Subcutaneous adipose tissue (tissue), 4 donors: Measurements from ENCODE around the gene NPM1. TPM values are rescaled to one million over a fixed set of nuclear protein-coding genes. Genes with fewer than 3 reads are reported as not detected.

Experiments used
- CTCF ChIP-seq: fragments of 450-650 bp; IDR thresholded peaks from one replicate; pipeline ENCODE4 v1.5.1; 2016; ENCODE audit warnings: low read depth, mild to moderate bottlenecking, control low read depth, antibody characterized with exemption, moderate library complexity
- total RNA-seq, 4 donors: library from RNA; depleted of rRNA; stranded (reverse); fragments of >200 nt; gene quantifications; one replicate each; pipeline ENCODE4 v1.1.0, GENCODE V29; 2016

The NPM1 gene
- total RNA-seq, 4 donors from 2014 or later: 421 to 628 (median 493) TPM

GRCh38 chr5:171401167-171401947 lies 13.7 kb downstream of the NPM1 start:
- TF ChIP-seq CTCF: no peak

- TF ChIP-seq CTCF: no peak
Measured at GRCh38 chr5:171405615-171406014, 18.0 kb downstream of the NPM1 start.

- no peak for TF ChIP-seq CTCF
Measured at GRCh38 chr5:171407234-171407633, 19.6 kb downstream of the NPM1 start.

GRCh38 chr5:171409164-171410136 lies 21.8 kb downstream of the NPM1 start:
- TF ChIP-seq CTCF: no peak

GRCh38 chr5:171410181-171410580 lies 22.5 kb downstream of the NPM1 start:
- TF ChIP-seq CTCF: no peak

GRCh38 chr5:171412186-171412585 lies 24.5 kb downstream of the NPM1 start:
- no peak for TF ChIP-seq CTCF

GRCh38 chr5:171413153-171413910 lies 25.7 kb downstream of the NPM1 start:
- no peak for TF ChIP-seq CTCF
